Measurements from ENCODE around the gene SPP1. TPM values are rescaled to one million over a fixed set of nuclear protein-coding genes. Genes with fewer than 3 reads are reported as not detected.
"Not testable (repeated sequence)": the region's sequence is repeated elsewhere in the genome, so short reads cannot be mapped to it uniquely, and the experiment has no call there.

SPP1 gene
- polyA plus RNA-seq (2013, experiment 1 of 2; ENCODE audit: insufficient read length), result 0.61 TPM
- polyA plus RNA-seq (2013, experiment 2 of 2; ENCODE audit: insufficient read length), result 0.43 TPM

GRCh38 chr4:87975466-87975865, at the start of gene SPP1:
TSS of gene SPP1 (plus strand) at chr4:87975714. CDS start at chr4:87976896, 1,182 bp downstream.
- no peak for DNase-seq

GRCh38 chr4:87926554-87927098, 48.9 kb upstream of the SPP1 start:
- no peak for DNase-seq

- no peak for DNase-seq
Observed at GRCh38 chr4:87930629-87931028, 44.9 kb upstream of the SPP1 start.

GRCh38 chr4:87931932-87932331, 43.6 kb upstream of the SPP1 start:
- no peak for DNase-seq

GRCh38 chr4:87932718-87933141, 42.8 kb upstream of the SPP1 start:
- no peak for DNase-seq

- no peak for DNase-seq
Observed at GRCh38 chr4:87933337-87933736, 42.2 kb upstream of the SPP1 start.

GRCh38 chr4:87934157-87934704, 41.3 kb upstream of the SPP1 start:
- no peak for DNase-seq

- no peak for DNase-seq
Observed at GRCh38 chr4:87934973-87935372, 40.5 kb upstream of the SPP1 start.

- not testable (repeated sequence) for DNase-seq
Observed at GRCh38 chr4:87935954-87936353, 39.6 kb upstream of the SPP1 start.

- no peak for DNase-seq
Observed at GRCh38 chr4:87937523-87937922, 38.0 kb upstream of the SPP1 start.

GRCh38 chr4:87938746-87939145, 36.8 kb upstream of the SPP1 start:
- DNase-seq, result no peak

- DNase-seq, result peak; percentile 15
Observed at GRCh38 chr4:87939978-87940690, 35.4 kb upstream of the SPP1 start.

GRCh38 chr4:87940809-87941208, 34.7 kb upstream of the SPP1 start:
- not testable (repeated sequence) for DNase-seq

- DNase-seq, result no peak
Observed at GRCh38 chr4:87941537-87942392, 33.7 kb upstream of the SPP1 start.

- no peak for DNase-seq
Observed at GRCh38 chr4:87943660-87944149, 31.8 kb upstream of the SPP1 start.

GRCh38 chr4:87944967-87945366, 30.5 kb upstream of the SPP1 start:
- DNase-seq, result no peak

GRCh38 chr4:87946766-87947165, 28.7 kb upstream of the SPP1 start:
- no peak for DNase-seq

GRCh38 chr4:87947381-87948160, 27.9 kb upstream of the SPP1 start:
- no peak for DNase-seq

- peak; percentile 7 for DNase-seq
Observed at GRCh38 chr4:87949961-87950360, 25.6 kb upstream of the SPP1 start.

- DNase-seq, result no peak
Observed at GRCh38 chr4:87950493-87950892, 25.0 kb upstream of the SPP1 start.

- DNase-seq, result no peak
Observed at GRCh38 chr4:87950936-87951511, 24.5 kb upstream of the SPP1 start.

- no peak for DNase-seq
Observed at GRCh38 chr4:87953826-87954225, 21.7 kb upstream of the SPP1 start.

Data from fibroblast of skin of back (primary cell).